ENCODE data around the gene MEN1.

GRCh38 chr11:64803846-64804345, 6.5 kb downstream of the MEN1 start:
- TF ChIP-seq CTCF (conservative IDR thresholded peaks at IDR 0.05 in 1 of 2, IDR thresholded peaks at IDR 0.05 in 1 of 2; ENCODE audit: extremely low read depth in 1 of 2, insufficient read depth in 1 of 2, low read depth in 1 of 2, low read length in 2 of 2), result no peak
- no peak for TF ChIP-seq EZH2 (IDR thresholded peaks at IDR 0.05; ENCODE audit: borderline replicate concordance, low read length)
